H1 (cell line): ENCODE data around the gene SEC14L3. TPM values are rescaled to one million over a fixed set of nuclear protein-coding genes. Genes with fewer than 3 reads are reported as not detected.
A peak's percentile ranks its signal among the peaks of the same experiment; 100 is the strongest.

Experiments
- CTCF ChIA-PET: fragments of 300-600 bp; sonication (Branson Sonifier 250); formaldehyde crosslinking; loops from one replicate; lab custom pipeline; 2021; ENCODE audit not compliant: partially characterized antibody; lab: Charles Lee
- POLR2A ChIA-PET: fragments of 300-600 bp; sonication (Branson Sonifier 250); formaldehyde crosslinking; loops from one replicate; lab custom pipeline; 2021; ENCODE audit warnings: inconsistent platforms; ENCODE audit not compliant: partially characterized antibody; lab: Charles Lee
- DNase-seq, 2 experiments: peaks; one replicate each; pipeline versions ENCODE4 v3.0.0 to v3.0.0-alpha.2; 2010 to 2022; ENCODE audit warnings: low spot score in 2 of 2, low read depth in 1 of 2, mixed read lengths in 1 of 2
- FAIRE-seq: peaks from 2 replicates; lab custom pipeline; 2011; peaks lifted over from hg19 to GRCh38; lab: Jason Lieb, UNC
- H2AFZ ChIP-seq: 2 replicates; pipeline ENCODE4 v1.8.1; 2012; ENCODE audit warnings: low read length, inconsistent platforms
- H2AK5ac ChIP-seq: 2 replicates; pipeline ENCODE4 v1.6.1; 2013; ENCODE audit warnings: low read depth, low read length
- H2BK120ac ChIP-seq: replicated peaks from 2 replicates; pipeline ENCODE3; 2013; ENCODE audit warnings: low read depth, low read length, inconsistent platforms
- H2BK12ac ChIP-seq: 2 replicates; pipeline ENCODE4 v1.6.1; 2013; ENCODE audit warnings: low read depth, low read length
- H2BK15ac ChIP-seq: 2 replicates; pipeline ENCODE4 v1.6.1; 2013; ENCODE audit warnings: low read length
- H2BK20ac ChIP-seq: 2 replicates; pipeline ENCODE4 v1.6.1; 2013; ENCODE audit warnings: low read length
- H2BK5ac ChIP-seq: 2 replicates; pipeline ENCODE4 v1.6.1; 2013; ENCODE audit warnings: low read depth, low read length
- H3K14ac ChIP-seq: 2 replicates; pipeline ENCODE4 v1.6.1; 2013; ENCODE audit warnings: inconsistent platforms; ENCODE audit not compliant: insufficient read length
- H3K18ac ChIP-seq: 2 replicates; pipeline ENCODE4 v1.6.1; 2013; ENCODE audit warnings: low read length; ENCODE audit errors: extremely low read depth
- H3K23ac ChIP-seq: 2 replicates; pipeline ENCODE4 v1.6.1; 2013; ENCODE audit warnings: inconsistent platforms; ENCODE audit not compliant: insufficient read length
- H3K23me2 ChIP-seq: 2 replicates; pipeline ENCODE4 v1.6.1; 2013; ENCODE audit warnings: low read depth, low read length
- H3K27ac ChIP-seq: 2 replicates; pipeline ENCODE4 v1.6.1; 2011; ENCODE audit warnings: low read depth, low read length, inconsistent platforms
- H3K27me3 ChIP-seq, 4 experiments: replicated peaks in 1 of 4; 1 replicate in 1 of 4; 2 replicates in 3 of 4; pipeline versions ENCODE4 v1.6.1 to v1.8.1; 2011 to 2013; ENCODE audit warnings: low read length in 3 of 4, mild to moderate bottlenecking in 3 of 4, inconsistent platforms in 2 of 4, mixed read lengths in 2 of 4, moderate library complexity in 1 of 4; ENCODE audit not compliant: control insufficient read depth in 3 of 4, insufficient read depth in 3 of 4; ENCODE audit errors: extremely low read depth in 1 of 4
- H3K36me3 ChIP-seq, 4 experiments: 2 replicates each; pipeline versions ENCODE4 v1.6.1 to v1.8.1; 2011 to 2013; ENCODE audit warnings: mild to moderate bottlenecking in 4 of 4, low read length in 3 of 4, moderate library complexity in 2 of 4, control low read depth in 1 of 4, inconsistent platforms in 1 of 4; ENCODE audit not compliant: insufficient read depth in 4 of 4, control insufficient read depth in 2 of 4
- H3K4ac ChIP-seq: replicated peaks from 2 replicates; pipeline ENCODE3; 2013; ENCODE audit warnings: low read length, low read depth, mixed read lengths, inconsistent platforms; ENCODE audit not compliant: insufficient read length
- H3K4me1 ChIP-seq, 4 experiments: replicated peaks in 1 of 4; 1 replicate in 1 of 4; 2 replicates in 3 of 4; pipeline versions ENCODE4 v1.6.1 to v1.8.1; 2011 to 2013; ENCODE audit warnings: low read length in 3 of 4, inconsistent platforms in 2 of 4, mixed read lengths in 1 of 4; ENCODE audit not compliant: insufficient read depth in 4 of 4, control insufficient read depth in 3 of 4
- H3K4me2 ChIP-seq, 2 experiments: 2 replicates each; pipeline versions ENCODE4 v1.6.1 to v1.8.1; 2011 to 2013; ENCODE audit warnings: low read depth in 2 of 2, low read length in 2 of 2, control low read depth in 1 of 2, inconsistent platforms in 1 of 2, mild to moderate bottlenecking in 1 of 2; ENCODE audit not compliant: insufficient read depth in 1 of 2
- H3K4me3 ChIP-seq, 4 experiments: fragments of 200-600, 300-600 bp in 1 of 4; sonication (generic), shearing (Covaris generic), sonication (Bioruptor Twin) in 1 of 4; 2 replicates each; pipeline versions ENCODE4 v1.5.1 to v1.8.1; 2011 to 2016; ENCODE audit warnings: low read length in 4 of 4, low read depth in 3 of 4, control low read depth in 2 of 4, inconsistent platforms in 2 of 4, mild to moderate bottlenecking in 2 of 4, mixed read lengths in 1 of 4, moderate library complexity in 1 of 4; ENCODE audit not compliant: insufficient read depth in 2 of 4; ENCODE audit errors: extremely low read depth in 1 of 4
- H3K56ac ChIP-seq: replicated peaks from 2 replicates; pipeline ENCODE3; 2013; ENCODE audit warnings: low read depth, mild to moderate bottlenecking, mixed read lengths, low read length, inconsistent platforms; ENCODE audit not compliant: insufficient read length
- H3K79me1 ChIP-seq: 2 replicates; pipeline ENCODE4 v1.6.1; 2013; ENCODE audit warnings: low read depth, low read length, control low read depth
- H3K79me2 ChIP-seq, 2 experiments: 2 replicates each; pipeline versions ENCODE4 v1.6.1 to v1.8.1; 2012 to 2013; ENCODE audit warnings: low read length in 2 of 2, mild to moderate bottlenecking in 2 of 2, inconsistent platforms in 1 of 2; ENCODE audit not compliant: insufficient read depth in 2 of 2, control insufficient read depth in 1 of 2
- H3K9ac ChIP-seq, 4 experiments: replicated peaks in 1 of 4; 1 replicate in 1 of 4; 2 replicates in 3 of 4; pipeline versions ENCODE4 v1.6.1 to v1.8.1; 2011 to 2013; ENCODE audit warnings: low read depth in 3 of 4, low read length in 3 of 4, control low read depth in 2 of 4, mild to moderate bottlenecking in 2 of 4, moderate library complexity in 2 of 4, inconsistent platforms in 1 of 4; ENCODE audit errors: extremely low read depth in 1 of 4
- H3K9me3 ChIP-seq, 2 experiments: 2 replicates each; pipeline versions ENCODE4 v1.6.1 to v1.8.1; 2012 to 2013; ENCODE audit warnings: mild to moderate bottlenecking in 2 of 2, moderate library complexity in 2 of 2, control low read depth in 1 of 2, inconsistent platforms in 1 of 2, low read depth in 1 of 2, low read length in 1 of 2, mixed read lengths in 1 of 2; ENCODE audit not compliant: insufficient read depth in 2 of 2
- H4K20me1 ChIP-seq, 2 experiments: replicated peaks in 1 of 2; 2 replicates each; pipeline versions ENCODE3 to v1.8.1; 2011 to 2013; ENCODE audit warnings: inconsistent platforms in 2 of 2, low read length in 2 of 2, mild to moderate bottlenecking in 1 of 2; ENCODE audit not compliant: insufficient read depth in 2 of 2, control insufficient read depth in 1 of 2
- H4K5ac ChIP-seq: 2 replicates; pipeline ENCODE4 v1.6.1; 2013; ENCODE audit warnings: low read length, low read depth, mixed read lengths, inconsistent platforms; ENCODE audit not compliant: insufficient read length
- H4K8ac ChIP-seq: 2 replicates; pipeline ENCODE4 v1.8.0; 2013; ENCODE audit warnings: mild to moderate bottlenecking, moderate library complexity, low read length, inconsistent platforms; ENCODE audit not compliant: insufficient read depth; ENCODE audit errors: extremely low read depth
- H4K91ac ChIP-seq: replicated peaks from 2 replicates; pipeline ENCODE3; 2013; ENCODE audit warnings: low read length, mixed read lengths, inconsistent platforms; ENCODE audit not compliant: insufficient read length
- ATF2 ChIP-seq: IDR thresholded peaks from 2 replicates; pipeline ENCODE4 v1.6.1; 2012; ENCODE audit warnings: low read length, inconsistent platforms
- CREB1 ChIP-seq: IDR thresholded peaks from 2 replicates; pipeline ENCODE4 v1.6.1; 2012; ENCODE audit warnings: inconsistent platforms
- KDM1A ChIP-seq: fragments of 200-600, 300-600 bp; sonication (generic); IDR thresholded peaks from 2 replicates; pipeline ENCODE4 v1.7.1; 2016; ENCODE audit warnings: mild to moderate bottlenecking, low read length, borderline replicate concordance
- MAX ChIP-seq: IDR thresholded peaks from 2 replicates; pipeline ENCODE4 v1.6.1; 2012; ENCODE audit warnings: inconsistent platforms
- NANOG ChIP-seq: IDR thresholded peaks from 2 replicates; pipeline ENCODE4 v1.6.1; 2011; ENCODE audit warnings: low read length, low read depth, mild to moderate bottlenecking, inconsistent platforms; ENCODE audit not compliant: insufficient read depth, poor library complexity, severe bottlenecking
- PHF8 ChIP-seq: fragments of 200-600 bp; sonication (generic); conservative IDR thresholded peaks from 2 replicates; pipeline ENCODE4 v1.7.1; 2012; ENCODE audit warnings: low read depth, mild to moderate bottlenecking, inconsistent platforms, low read length, moderate library complexity
- YY1 ChIP-seq: IDR thresholded peaks from 2 replicates; pipeline ENCODE4 v1.6.1; 2011; ENCODE audit warnings: low read depth, mild to moderate bottlenecking, low read length
- WGBS, 2 experiments: shearing (Covaris generic) in 1 of 2; methylation state at CpG; one replicate each; pipeline versions ENCODE4 v1.1.6 to v1.1.7; 2013 to 2015; ENCODE audit warnings: low lambda C conversion rate in 2 of 2, mixed read lengths in 2 of 2, inconsistent platforms in 1 of 2, low coverage in 1 of 2, missing lambda C conversion rate in 1 of 2; ENCODE audit not compliant: insufficient replicate concordance in 2 of 2, insufficient coverage in 1 of 2, insufficient read length in 1 of 2; ENCODE audit errors: extremely low coverage in 1 of 2, missing lambda C conversion rate in 1 of 2; 5-methylcytosine and 5-hydroxymethylcytosine counted together
- polyA plus RNA-seq, 7 experiments: library from polyadenylated mRNA; depleted of rRNA in 3 of 7; stranded (reverse) in 5 of 7; unstranded in 2 of 7; fragments of >200 nt in 5 of 7; fragments of 200-250 nt in 2 of 7; gene quantifications; 1 replicate in 5 of 7; 2 replicates in 1 of 7; 4 replicates in 1 of 7; pipeline versions ENCODE4 v1.2.1 to v1.2.3, GENCODE V29; 2011 to 2013; ENCODE audit warnings: missing spikeins in 2 of 7, mixed read lengths in 2 of 7
- total RNA-seq: library from RNA; stranded (reverse); fragmentation: NEBNext Ultra II Directional; extraction: Animal tissue kit (Norgen Biotek cat#: 25700); gene quantifications from 2 replicates; pipeline ENCODE4 v1.2.1, GENCODE V29; 2021

Gene SEC14L3
- total and polyA plus RNA-seq, 2 of the 8 experiments (the other 6 are each of a cell fraction or from before 2014, with no cell fraction given): not detected

GRCh38 chr22:30426388-30427353, 45.1 kb downstream of the SEC14L3 start:
- H4K20me1 ChIP-seq: peaks cover 0 to 23% of the 10 kb centered on the region in 2 experiments
- no peak overlapping the region for H3K9ac ChIP-seq
- no peak overlapping the region for H4K5ac ChIP-seq
- no peak overlapping the region for H4K91ac ChIP-seq
- no peak overlapping the region for H2AFZ ChIP-seq
- peak overlapping the region; percentile 70 to 71 for H3K4me2 ChIP-seq
- H2BK120ac ChIP-seq: no peak overlapping the region
- 0 out of 2 replicates have a peak overlapping the region, but pooled peaks have one; percentile 8 for H2BK20ac ChIP-seq
- FAIRE-seq: peak; percentile 71
- no peaks in the 10 kb centered on the region for H3K27me3 ChIP-seq
- no peak overlapping the region for H3K23ac ChIP-seq
- H3K4me3 ChIP-seq: peak overlapping the region; percentile 66 to 88 (median 80); a peak in 7 of 8 replicates
- no peak overlapping the region for H2BK5ac ChIP-seq
- H3K36me3 ChIP-seq: peaks cover 2 to 10% (median 7%) of the 10 kb centered on the region in 4 experiments; a peak in 6 of 8 replicates
- H3K23me2 ChIP-seq: peaks cover 22% of the 10 kb centered on the region
- no peak overlapping the region for H2AK5ac ChIP-seq
- ChIA-PET POLR2A (interaction anchor here (0.8 to 5.2 kb wide), 8 partner anchors 8 to 70 kb away, joined by 3 to 39 read pairs (median 6); partner anchors contain the start of genes CCDC157, SEC14L2 and SF3A1), CTCF (interaction anchor here (0.6 to 12.0 kb wide), 17 partner anchors 9 to 272 kb away, joined by 3 to 164 read pairs (median 4); partner anchors contain the start of gene SEC14L2)
- H3K14ac ChIP-seq: no peak overlapping the region
- no peak overlapping the region for H3K27ac ChIP-seq
- H2BK12ac ChIP-seq: peak overlapping the region; percentile 35; the same call in 1 of the 2 replicates
- no peak overlapping the region for H2BK15ac ChIP-seq
- H3K79me2 ChIP-seq: peaks cover 0 to 5% of the 10 kb centered on the region in 2 experiments; a peak in 1 of 4 replicates
- H3K79me1 ChIP-seq: no peaks in the 10 kb centered on the region; the same call in 1 of the 2 replicates
- peak; percentile 84 to 91 for DNase-seq
- no peak overlapping the region for H3K56ac ChIP-seq
- peak overlapping the region; percentile 73 for H4K8ac ChIP-seq
- H3K4ac ChIP-seq: peak overlapping the region; percentile 19
- peaks cover 6 to 29% (median 15%) of the 10 kb centered on the region in 4 experiments for H3K4me1 ChIP-seq
- no peak overlapping the region for H3K18ac ChIP-seq
- no peaks in the 10 kb centered on the region for H3K9me3 ChIP-seq
- WGBS, 2 experiments: 44% methylated on average over 27 of the region's 29 CpGs; no CpG with 5 or more reads in 1 of the 2 experiments
- TF ChIP-seq PHF8: no peak
- TF ChIP-seq NANOG: no peak
- TF ChIP-seq MAX: peak; percentile 73
- TF ChIP-seq ATF2: no peak
- peak; percentile 92; the same call in 1 of the 2 replicates for TF ChIP-seq KDM1A
- TF ChIP-seq CREB1: no peak
- TF ChIP-seq YY1: 0 out of 2 replicates have a peak, but pooled peaks have one; percentile 60
